AG04450 (cell line): ENCODE measurements around the gene PIM2. TPM values are rescaled to one million over a fixed set of nuclear protein-coding genes. Genes with fewer than 3 reads are reported as not detected.
"Not testable (repeated sequence)": the region's sequence is repeated elsewhere in the genome, so short reads cannot be mapped to it uniquely, and the experiment has no call there.

Source experiments
- CTCF ChIA-PET: fragments of 300-600, 350-600 bp; formaldehyde crosslinking; extraction: SDS; loops from one replicate; lab custom pipeline; 2022; ENCODE audit warnings: antibody characterized with exemption, inconsistent platforms; lab: Charles Lee
- POLR2A ChIA-PET: fragments of 350-600 bp; formaldehyde crosslinking; extraction: SDS; loops from one replicate; lab custom pipeline; 2021; ENCODE audit warnings: antibody characterized with exemption, inconsistent platforms; lab: Yijun Ruan, JAX
- DNase-seq: peaks from one replicate; pipeline ENCODE4 v3.0.0-alpha.2; 2011; ENCODE audit warnings: low read depth, low spot score
- H3K27ac ChIP-seq: one replicate; pipeline ENCODE4 v1.5.1; 2012; ENCODE audit warnings: low read depth, low read length, control low read depth
- H3K27me3 ChIP-seq: one replicate; pipeline ENCODE4 v1.6.0; 2012; ENCODE audit warnings: low read length; ENCODE audit not compliant: control insufficient read depth, insufficient read depth
- H3K4me3 ChIP-seq: 2 replicates; pipeline ENCODE4 v1.5.1; 2011; ENCODE audit warnings: mild to moderate bottlenecking, low read depth, low read length, control low read depth
- H3K9me3 ChIP-seq: 2 replicates; pipeline ENCODE4 v1.5.1; 2012; ENCODE audit warnings: low read length; ENCODE audit not compliant: control insufficient read depth, insufficient read depth
- CTCF ChIP-seq: IDR thresholded peaks from 2 replicates; pipeline ENCODE4 v1.5.1; 2011; ENCODE audit warnings: low read depth, low read length, control low read depth, inconsistent platforms
- polyA plus RNA-seq: library from polyadenylated mRNA; depleted of rRNA; stranded (reverse); fragments of >200 nt; gene quantifications from 2 replicates; pipeline ENCODE4 v1.2.3, GENCODE V29; 2011

PIM2 gene
- polyA plus RNA-seq, 1 experiment = 3.8 TPM

DNA sequence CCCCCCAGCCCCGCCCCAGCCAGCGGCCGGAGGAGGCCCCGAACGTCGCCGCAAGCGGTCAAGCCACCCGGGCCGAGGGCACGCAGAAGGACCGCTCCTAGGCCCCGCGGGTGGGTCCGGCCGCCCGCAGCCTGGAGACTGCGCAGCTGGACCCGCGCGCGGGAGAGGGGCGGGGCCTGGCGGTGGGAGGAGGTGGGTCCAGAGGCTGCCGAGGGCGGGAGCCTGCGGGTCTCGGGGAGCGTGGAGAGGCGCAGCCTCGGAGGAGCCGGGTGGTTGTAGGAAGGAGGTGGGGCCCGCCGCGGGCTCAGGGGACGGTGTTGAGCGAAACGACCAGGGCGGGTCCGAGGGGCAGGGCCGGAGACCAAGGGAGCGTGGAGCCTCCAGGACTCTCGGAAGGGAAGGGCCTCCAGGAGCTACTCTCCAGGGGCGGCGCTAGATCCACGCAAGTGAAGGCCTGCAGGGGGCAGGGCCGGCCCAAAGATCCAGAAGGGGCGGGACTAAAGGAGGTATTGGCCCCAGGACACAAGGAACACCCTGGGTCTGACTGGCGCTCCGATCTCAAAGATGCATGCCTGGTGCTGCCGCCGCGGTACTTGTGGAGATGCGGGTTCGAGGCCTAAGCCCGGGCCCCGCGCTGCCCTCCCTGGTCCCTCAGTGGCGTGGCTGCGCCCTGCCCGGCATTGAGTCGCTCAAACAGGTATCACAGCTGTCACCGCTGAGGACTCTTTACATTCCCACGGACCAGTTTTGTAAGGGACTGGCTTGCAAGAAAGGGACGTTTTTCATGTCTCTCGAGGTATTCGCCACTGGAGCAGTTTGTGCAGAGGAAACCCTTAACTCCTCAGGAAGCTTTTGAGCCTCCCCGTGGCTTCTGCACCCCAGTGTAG is 27.2 kb downstream of the PIM2 start:
- H3K27ac ChIP-seq = no peak overlapping the region
- H3K4me3 ChIP-seq = peak overlapping the region; percentile 55
- POLR2A ChIA-PET = interaction anchor here (1.0 kb wide), 3 partner anchors 71 to 155 kb away, joined by 3 to 4 read pairs (median 3); no protein-coding TSS in a partner anchor
- TF ChIP-seq CTCF = peak; percentile 49
- no peaks in the 10 kb centered on the region for H3K27me3 ChIP-seq
- no peaks in the 10 kb centered on the region for H3K9me3 ChIP-seq
- no peak for DNase-seq
- CTCF ChIA-PET = interaction anchor here (0.6 to 1.5 kb wide), 7 partner anchors 9 to 369 kb away, joined by 3 to 5 read pairs (median 4); partner anchors contain the start of gene SLC35A2

DNA sequence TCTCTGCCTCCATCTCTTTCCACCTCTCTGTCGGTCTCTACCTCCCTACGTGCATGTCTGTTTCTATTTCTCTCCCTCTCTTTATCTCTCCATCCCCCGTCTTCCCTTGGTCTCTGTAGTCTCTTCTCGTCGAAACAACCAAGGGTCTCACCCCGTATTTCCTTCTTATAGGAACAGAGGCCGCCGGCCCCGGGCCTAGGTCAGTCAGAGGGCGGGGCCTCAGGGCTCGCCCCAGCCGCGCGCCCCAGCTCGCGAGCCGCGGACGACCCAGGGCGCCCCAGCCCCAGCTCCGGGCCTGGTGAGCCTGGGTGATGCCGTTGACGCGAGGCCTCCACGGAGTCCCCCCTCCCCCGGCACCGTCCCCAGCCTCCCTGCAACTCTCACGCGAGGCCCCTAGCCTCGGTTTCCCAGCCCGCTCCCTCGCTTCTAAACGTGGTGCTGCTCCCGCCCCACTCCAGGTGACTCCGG is 27.9 kb downstream of the PIM2 start:
- POLR2A ChIA-PET = interaction anchor here (1.0 kb wide), 3 partner anchors 70 to 154 kb away, joined by 3 to 4 read pairs (median 3); no protein-coding TSS in a partner anchor
- TF ChIP-seq CTCF = no peak

DNA sequence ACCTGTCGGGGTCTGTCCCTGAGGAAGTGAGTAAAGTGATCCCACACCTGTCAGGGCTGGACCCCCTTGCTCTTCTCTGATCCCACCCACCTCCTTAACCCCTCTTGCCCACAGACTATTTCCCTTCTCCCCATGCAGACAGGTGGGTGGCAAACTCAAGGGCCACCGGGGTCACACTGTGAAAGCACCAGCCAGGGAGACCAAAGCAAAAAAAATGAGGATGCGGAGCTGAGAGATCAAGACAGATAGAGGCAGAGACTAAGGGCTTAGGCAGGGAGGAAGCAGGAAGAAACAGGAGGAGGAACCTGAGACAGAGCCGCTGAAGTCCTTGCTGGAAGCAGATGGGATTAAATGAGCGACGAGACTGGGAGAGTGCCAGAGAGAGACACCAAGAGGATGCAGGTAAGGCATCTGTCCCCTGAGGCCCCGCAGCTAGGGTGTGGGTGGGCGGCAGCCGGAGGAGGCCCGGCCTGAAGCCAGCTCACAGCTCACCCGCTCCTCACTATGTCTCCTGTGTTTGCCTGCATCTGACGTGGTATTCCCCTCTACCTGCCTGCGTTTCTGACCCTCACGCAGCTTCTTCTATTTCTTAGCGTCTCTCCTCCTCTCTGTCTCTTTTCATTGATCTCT is 28.4 kb downstream of the PIM2 start:
- CTCF ChIA-PET = interaction anchor here (0.6 kb wide), 1 partner anchor 1112 kb away, joined by 3 read pairs; no protein-coding TSS in a partner anchor

More for the DNA sequence above, 27.9 kb downstream of the PIM2 start:
- no peak for DNase-seq
- peak overlapping the region; percentile 55 for H3K4me3 ChIP-seq
- no peak overlapping the region for H3K27ac ChIP-seq
- no peaks in the 10 kb centered on the region for H3K27me3 ChIP-seq
- no peaks in the 10 kb centered on the region for H3K9me3 ChIP-seq
- CTCF ChIA-PET = interaction anchor here (0.6 to 1.5 kb wide), 8 partner anchors 9 to 1112 kb away, joined by 3 to 5 read pairs (median 4); partner anchors contain the start of gene SLC35A2

GRCh38 chrX:48886586-48886985 is 32.2 kb downstream of the PIM2 start:
- H3K27me3 ChIP-seq, H3K27ac ChIP-seq, H3K9me3 ChIP-seq, H3K4me3 ChIP-seq, DNase-seq, POLR2A ChIA-PET, CTCF ChIA-PET: not testable (repeated sequence)

More for the DNA sequence above, 28.4 kb downstream of the PIM2 start:
- H3K4me3 ChIP-seq = peak overlapping the region; percentile 55
- no peak overlapping the region for H3K27ac ChIP-seq
- no peaks in the 10 kb centered on the region for H3K27me3 ChIP-seq
- H3K9me3 ChIP-seq = no peaks in the 10 kb centered on the region
- no peak for DNase-seq
- POLR2A ChIA-PET = no interaction called here
- no peak for TF ChIP-seq CTCF

- ChIA-PET CTCF (no interaction called here), POLR2A (no interaction called here)
- no peak for DNase-seq
- Histone ChIP-seq H3K4me3 (no peak overlapping the region), H3K27ac (no peak overlapping the region), H3K27me3 (no peaks in the 10 kb centered on the region), H3K9me3 (no peaks in the 10 kb centered on the region)
- TF ChIP-seq CTCF = no peak
Measured at GRCh38 chrX:48883729-48884128, 35.1 kb downstream of the PIM2 start.

DNA sequence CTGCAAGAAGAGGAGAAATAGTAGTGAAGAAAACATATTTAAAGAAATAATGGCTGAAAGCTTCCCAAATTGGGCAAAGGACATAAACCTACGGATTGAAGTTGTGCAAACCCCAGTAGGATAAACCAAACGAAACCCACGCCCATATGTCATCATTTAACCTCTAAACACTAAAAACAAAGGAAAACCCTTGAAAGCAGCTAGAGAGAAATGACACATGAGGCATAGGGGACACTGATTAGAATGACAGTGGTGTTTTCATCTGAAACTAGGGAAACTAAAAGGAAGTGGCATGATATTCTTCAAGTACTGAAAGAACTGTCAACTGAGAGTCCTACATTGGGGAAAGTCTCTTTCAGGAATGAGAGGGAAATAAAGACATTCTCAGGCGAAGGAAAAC is 41.9 kb downstream of the PIM2 start:
- not testable (repeated sequence) for H3K9me3 ChIP-seq

GRCh38 chrX:48872017-48872416 is 46.8 kb downstream of the PIM2 start:
- H3K4me3 ChIP-seq, H3K27me3 ChIP-seq, CTCF ChIA-PET, H3K9me3 ChIP-seq, POLR2A ChIA-PET, H3K27ac ChIP-seq, DNase-seq: not testable (repeated sequence)

More for the DNA sequence above, 41.9 kb downstream of the PIM2 start:
- POLR2A ChIA-PET, H3K27me3 ChIP-seq, H3K4me3 ChIP-seq, H3K27ac ChIP-seq, DNase-seq, CTCF ChIA-PET: not testable (repeated sequence)
